Hepatocyte (in vitro differentiated cells): ENCODE measurements around the gene OXLD1. TPM values are rescaled to one million over a fixed set of nuclear protein-coding genes. Genes with fewer than 3 reads are reported as not detected.

Source experiments
- DNase-seq: peaks from one replicate; pipeline ENCODE4 v3.0.0-alpha.2; 2016; ENCODE audit warnings: low spot score
- H2AFZ ChIP-seq: fragments of 200-600 bp; sonication (generic); 2 replicates; pipeline ENCODE4 v1.6.0; 2016; ENCODE audit warnings: antibody characterized with exemption, mild to moderate bottlenecking
- H3K27ac ChIP-seq: fragments of 200-600 bp; sonication (generic); 2 replicates; pipeline ENCODE4 v1.5.1; 2016; ENCODE audit warnings: mild to moderate bottlenecking
- H3K27me3 ChIP-seq: fragments of 200-600 bp; sonication (generic); 2 replicates; pipeline ENCODE4 v1.6.1; 2016
- H3K36me3 ChIP-seq: fragments of 200-600 bp; sonication (generic); replicated peaks from 2 replicates; pipeline ENCODE4 v1.5.1; 2016; ENCODE audit warnings: low read depth; ENCODE audit not compliant: insufficient read depth
- H3K4me1 ChIP-seq: fragments of 200-600 bp; sonication (generic); 2 replicates; pipeline ENCODE4 v1.5.1; 2016; ENCODE audit warnings: mild to moderate bottlenecking, moderate library complexity; ENCODE audit not compliant: insufficient read depth
- H3K4me2 ChIP-seq: fragments of 200-600 bp; sonication (generic); 2 replicates; pipeline ENCODE4 v1.6.0; 2016
- H3K4me3 ChIP-seq: fragments of 200-600 bp; sonication (generic); 2 replicates; pipeline ENCODE4 v1.5.1; 2016; ENCODE audit warnings: mild to moderate bottlenecking
- H3K79me2 ChIP-seq: fragments of 200-600 bp; sonication (generic); 2 replicates; pipeline ENCODE4 v1.6.0; 2017; ENCODE audit warnings: mild to moderate bottlenecking
- H3K9me2 ChIP-seq: fragments of 200-600 bp; sonication (generic); replicated peaks from 2 replicates; pipeline ENCODE4 v1.6.0; 2017; ENCODE audit warnings: mild to moderate bottlenecking; ENCODE audit not compliant: insufficient read depth
- H3K9me3 ChIP-seq: fragments of 200-600 bp; sonication (generic); 2 replicates; pipeline ENCODE4 v1.5.1; 2016; ENCODE audit warnings: low read depth, mild to moderate bottlenecking
- H4K20me1 ChIP-seq: fragments of 200-600 bp; sonication (generic); 2 replicates; pipeline ENCODE4 v1.6.0; 2016; ENCODE audit warnings: mild to moderate bottlenecking; ENCODE audit not compliant: insufficient read depth, poor library complexity, severe bottlenecking
- CTCF ChIP-seq: fragments of 200-600 bp; sonication (generic); IDR thresholded peaks from 2 replicates; pipeline ENCODE4 v1.5.1; 2016; ENCODE audit warnings: antibody characterized with exemption, mild to moderate bottlenecking; ENCODE audit not compliant: poor library complexity
- EZH2 ChIP-seq: fragments of 200-600 bp; sonication (generic); IDR thresholded peaks from 2 replicates; pipeline ENCODE4 v1.6.1; 2016; ENCODE audit warnings: antibody characterized with exemption, mild to moderate bottlenecking, borderline replicate concordance
- EZH2phosphoT487 ChIP-seq: fragments of 200-600 bp; sonication (generic); IDR thresholded peaks from one replicate; pipeline ENCODE4 v1.6.1; 2018; ENCODE audit warnings: antibody characterized with exemption, mild to moderate bottlenecking, low read depth, moderate library complexity; ENCODE audit not compliant: unreplicated experiment, severe bottlenecking
- WGBS: methylation state at CpG from one replicate; pipeline ENCODE4 v1.1.6; 2016; ENCODE audit warnings: low lambda C conversion rate; ENCODE audit errors: missing lambda C conversion rate; 5-methylcytosine and 5-hydroxymethylcytosine counted together
- polyA plus RNA-seq: library from polyadenylated mRNA; unstranded; fragments of >200 nt; fragmentation: Nextera tagmentation; extraction: Ambion mirVana; gene quantifications from 2 replicates; pipeline ENCODE4 v1.2.1, GENCODE V29; 2016
- total RNA-seq: library from RNA; depleted of rRNA; stranded (reverse); fragments of >200 nt; gene quantifications from 2 replicates; pipeline ENCODE4 v1.2.3, GENCODE V29; 2014

OXLD1 gene
- total and polyA plus RNA-seq, 2 experiments from 2014 or later, result 37.8 to 39.8 TPM

DNA sequence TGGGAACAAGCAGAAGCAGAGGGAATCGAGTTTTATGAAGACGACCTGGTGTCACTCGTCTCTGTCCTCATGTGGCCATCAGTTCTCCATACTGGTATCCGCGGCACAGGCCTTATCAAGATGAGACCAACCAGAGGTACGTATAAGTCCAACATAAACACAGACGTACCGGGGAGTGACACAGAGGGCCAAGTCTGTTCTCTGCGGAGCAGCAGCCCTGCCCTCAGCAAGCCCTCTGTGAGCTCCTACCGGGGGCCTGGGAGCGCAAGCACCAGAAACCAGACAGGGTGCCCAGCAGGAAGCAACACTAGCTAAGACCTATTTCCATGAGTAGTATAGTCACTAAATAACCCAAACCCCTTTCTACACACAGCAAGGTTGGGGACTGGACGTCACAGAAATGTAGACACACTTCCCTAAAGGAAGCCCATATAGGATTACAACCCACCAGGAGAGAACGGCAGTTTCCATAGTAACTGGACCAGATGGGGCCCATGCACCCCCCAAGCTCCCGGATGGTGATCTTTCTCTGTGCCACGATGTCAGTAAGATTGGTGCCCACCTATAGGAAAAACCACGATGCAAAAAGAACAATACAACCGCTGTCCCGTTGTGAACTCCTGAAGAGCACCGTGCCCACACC lies 16.3 kb upstream of the OXLD1 start:
- Histone ChIP-seq H3K27ac (peak overlapping the region; percentile 81), H3K79me2 (peaks cover 63% of the 10 kb centered on the region), H3K36me3 (no peaks in the 10 kb centered on the region), H3K4me1 (peaks cover 18% of the 10 kb centered on the region), H2AFZ (peak overlapping the region; percentile 64), H3K9me3 (no peaks in the 10 kb centered on the region), H3K27me3 (no peaks in the 10 kb centered on the region), H3K4me3 (peak overlapping the region; percentile 52), H4K20me1 (peaks cover 15% of the 10 kb centered on the region), H3K9me2 (no peaks in the 10 kb centered on the region), H3K4me2 (peak overlapping the region; percentile 97)
- no peak for DNase-seq
- no peak for TF ChIP-seq EZH2phosphoT487
- no peak for TF ChIP-seq CTCF
- no peak for TF ChIP-seq EZH2
- whole genome bisulfite sequencing, result 36% methylated on average over 19 of the region's 19 CpGs

DNA sequence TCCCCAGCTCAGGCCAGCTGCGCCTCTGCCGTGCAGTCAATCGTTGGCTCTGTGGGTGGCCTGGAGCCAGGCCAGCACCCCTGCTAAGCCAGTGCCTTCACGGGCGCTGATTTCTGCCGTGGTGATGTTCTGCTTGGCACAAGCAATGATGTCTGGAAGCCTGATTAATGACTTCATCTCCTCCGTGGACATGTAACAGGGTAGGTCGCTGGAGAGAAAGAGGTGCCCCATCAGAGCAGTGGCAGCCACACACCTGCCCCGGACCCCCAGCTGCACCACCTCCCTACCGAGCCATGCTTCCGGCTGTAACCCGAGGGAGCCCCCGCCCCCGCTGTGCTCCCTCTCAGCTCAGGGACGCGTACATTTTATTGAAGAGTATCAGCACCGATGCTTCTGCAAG lies 15.3 kb upstream of the OXLD1 start:
- Histone ChIP-seq H3K9me3 (no peaks in the 10 kb centered on the region), H3K36me3 (no peaks in the 10 kb centered on the region), H3K4me3 (no peak overlapping the region), H3K4me2 (no peak overlapping the region), H2AFZ (no peak overlapping the region), H4K20me1 (peaks cover 13% of the 10 kb centered on the region), H3K79me2 (peaks cover 58% of the 10 kb centered on the region), H3K27ac (no peak overlapping the region), H3K27me3 (no peaks in the 10 kb centered on the region), H3K4me1 (peaks cover 18% of the 10 kb centered on the region), H3K9me2 (no peaks in the 10 kb centered on the region)
- WGBS, result 93% methylated on average over 17 of the region's 17 CpGs
- DNase-seq, result no peak
- TF ChIP-seq EZH2 (no peak), CTCF (no peak), EZH2phosphoT487 (no peak)

GRCh38 chr17:81680150-81680549 lies 13.7 kb upstream of the OXLD1 start:
- TF ChIP-seq EZH2phosphoT487 (no peak), CTCF (no peak), EZH2 (no peak)
- no peak for DNase-seq
- Histone ChIP-seq H3K4me1 (peaks cover 14% of the 10 kb centered on the region), H3K4me3 (no peak overlapping the region), H3K79me2 (peaks cover 43% of the 10 kb centered on the region), H2AFZ (no peak overlapping the region), H3K27me3 (no peaks in the 10 kb centered on the region), H3K27ac (no peak overlapping the region), H3K9me3 (no peaks in the 10 kb centered on the region), H4K20me1 (peaks cover 5% of the 10 kb centered on the region), H3K36me3 (no peaks in the 10 kb centered on the region), H3K4me2 (no peak overlapping the region), H3K9me2 (no peaks in the 10 kb centered on the region)
- 93% methylated on average over 11 of the region's 11 CpGs for WGBS

GRCh38 chr17:81676906-81677305 lies 10.5 kb upstream of the OXLD1 start:
- Histone ChIP-seq H3K4me2 (no peak overlapping the region), H3K4me3 (no peak overlapping the region), H3K27me3 (no peaks in the 10 kb centered on the region), H3K27ac (no peak overlapping the region), H2AFZ (no peak overlapping the region), H3K36me3 (no peaks in the 10 kb centered on the region), H3K9me3 (no peaks in the 10 kb centered on the region), H3K79me2 (peaks cover 15% of the 10 kb centered on the region), H3K4me1 (no peaks in the 10 kb centered on the region), H4K20me1 (no peaks in the 10 kb centered on the region), H3K9me2 (no peaks in the 10 kb centered on the region)
- WGBS, result 90% methylated on average over 17 of the region's 17 CpGs
- TF ChIP-seq CTCF (no peak), EZH2 (no peak), EZH2phosphoT487 (no peak)
- no peak for DNase-seq
